ENCODE measurements around the gene FOXF1. TPM values are rescaled to one million over a fixed set of nuclear protein-coding genes. Genes with fewer than 3 reads are reported as not detected.

FOXF1 gene
- not detected for total RNA-seq

DNA sequence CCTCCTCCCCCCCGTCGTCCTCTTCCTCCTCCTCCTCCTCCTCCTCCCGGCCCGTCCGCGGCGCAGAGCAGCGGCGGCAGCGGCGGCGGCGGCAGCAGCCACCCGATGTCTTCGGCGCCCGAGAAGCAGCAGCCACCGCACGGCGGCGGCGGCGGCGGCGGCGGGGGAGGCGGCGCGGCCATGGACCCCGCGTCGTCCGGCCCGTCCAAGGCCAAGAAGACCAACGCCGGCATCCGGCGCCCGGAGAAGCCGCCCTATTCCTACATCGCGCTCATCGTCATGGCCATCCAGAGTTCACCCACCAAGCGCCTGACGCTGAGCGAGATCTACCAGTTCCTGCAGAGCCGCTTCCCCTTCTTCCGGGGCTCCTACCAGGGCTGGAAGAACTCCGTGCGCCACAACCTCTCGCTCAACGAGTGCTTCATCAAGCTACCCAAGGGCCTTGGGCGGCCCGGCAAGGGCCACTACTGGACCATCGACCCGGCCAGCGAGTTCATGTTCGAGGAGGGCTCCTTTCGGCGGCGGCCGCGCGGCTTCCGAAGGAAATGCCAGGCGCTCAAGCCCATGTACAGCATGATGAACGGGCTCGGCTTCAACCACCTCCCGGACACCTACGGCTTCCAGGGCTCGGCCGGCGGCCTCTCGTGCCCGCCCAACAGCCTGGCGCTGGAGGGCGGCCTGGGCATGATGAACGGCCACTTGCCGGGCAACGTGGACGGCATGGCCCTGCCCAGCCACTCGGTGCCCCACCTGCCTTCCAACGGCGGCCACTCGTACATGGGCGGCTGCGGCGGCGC is at the start of gene FOXF1:
Gene FOXF1 (plus strand): TSS at position 63 of the 797 bp plus-strand sequence. CDS start 43 bp downstream, at position 106.
- ChIA-PET CTCF (no interaction called here), POLR2A (no interaction called here)

DNA sequence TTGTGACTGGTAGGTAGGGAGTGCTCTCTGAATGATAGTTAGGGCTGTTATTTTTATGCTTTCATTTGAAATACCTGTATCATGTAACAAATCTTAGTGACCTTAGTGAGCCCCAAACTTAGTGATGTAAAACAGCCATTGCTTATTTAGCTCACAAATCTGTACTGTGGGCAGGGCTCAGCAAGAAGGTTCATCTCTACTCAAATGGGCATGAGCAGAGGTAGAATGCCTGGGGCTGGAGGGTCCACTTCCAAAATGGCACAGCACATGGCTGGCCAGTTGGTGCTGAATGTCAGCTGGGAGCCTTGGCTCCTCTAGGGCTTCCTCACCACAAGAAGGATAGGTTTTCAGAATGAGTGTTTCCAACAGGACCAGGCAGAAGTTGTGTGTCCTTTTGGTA is 49.3 kb upstream of the FOXF1 start:
- ChIA-PET POLR2A (no interaction called here), CTCF (no interaction called here)

DNA sequence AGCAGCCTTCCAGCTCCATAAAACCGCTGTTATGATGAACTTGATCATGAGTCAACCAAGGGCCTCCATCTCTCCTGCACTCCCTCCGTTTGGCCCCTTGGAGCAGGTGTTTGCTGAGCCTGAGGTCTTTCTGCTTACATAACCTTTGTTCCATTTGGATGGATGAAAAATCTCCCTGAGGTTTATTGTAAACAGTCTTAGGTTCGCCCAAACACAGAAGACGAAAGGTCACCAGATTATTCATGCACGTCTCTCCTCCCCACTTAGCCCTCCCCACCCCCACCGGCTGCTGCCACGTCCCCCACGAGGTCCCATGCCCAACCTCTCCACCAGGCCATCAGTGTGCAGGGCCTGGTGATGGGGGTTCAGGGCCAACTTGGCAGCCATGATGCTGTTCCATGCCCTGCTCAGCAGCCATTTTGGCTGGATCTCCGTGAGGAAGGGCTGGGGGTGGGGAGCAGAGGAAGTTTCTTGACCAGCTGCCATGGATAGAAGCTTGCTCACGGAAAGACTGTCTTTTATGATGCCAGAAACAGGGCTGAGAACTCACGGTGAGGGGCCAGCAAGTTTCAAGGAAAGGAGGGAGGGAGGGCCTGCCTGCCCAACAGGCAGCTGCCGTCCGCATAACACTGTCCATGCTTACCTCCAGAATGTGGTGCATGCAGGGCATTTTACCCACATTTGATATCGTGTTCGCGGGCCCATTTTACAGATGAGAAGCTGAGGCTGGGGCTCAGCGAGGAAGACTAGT is 47.8 kb upstream of the FOXF1 start:
- ChIA-PET CTCF (interaction anchor here (0.6 kb wide), 1 partner anchor 1313 kb away, joined by 3 read pairs; no protein-coding TSS in a partner anchor), POLR2A (no interaction called here)

DNA sequence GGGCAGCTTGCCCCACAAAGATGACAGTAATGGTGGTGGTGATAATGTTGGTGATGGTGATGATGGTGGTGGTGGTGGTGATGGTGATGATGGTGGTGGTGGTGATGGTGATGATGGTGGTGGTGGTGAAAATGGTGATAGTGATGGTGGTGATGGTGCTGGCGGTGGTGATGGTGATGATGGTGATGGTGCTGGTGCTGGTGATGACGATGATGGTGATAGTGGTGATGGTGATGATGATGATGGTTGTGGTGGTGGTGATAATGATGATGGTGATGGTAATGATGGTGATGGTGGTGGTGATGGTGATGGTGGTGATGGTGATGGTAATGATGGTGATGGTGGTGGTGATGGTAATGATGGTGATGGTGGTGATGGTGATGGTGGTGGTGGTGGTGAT is 46.3 kb upstream of the FOXF1 start:
- ChIA-PET CTCF (no interaction called here), POLR2A (no interaction called here)

DNA sequence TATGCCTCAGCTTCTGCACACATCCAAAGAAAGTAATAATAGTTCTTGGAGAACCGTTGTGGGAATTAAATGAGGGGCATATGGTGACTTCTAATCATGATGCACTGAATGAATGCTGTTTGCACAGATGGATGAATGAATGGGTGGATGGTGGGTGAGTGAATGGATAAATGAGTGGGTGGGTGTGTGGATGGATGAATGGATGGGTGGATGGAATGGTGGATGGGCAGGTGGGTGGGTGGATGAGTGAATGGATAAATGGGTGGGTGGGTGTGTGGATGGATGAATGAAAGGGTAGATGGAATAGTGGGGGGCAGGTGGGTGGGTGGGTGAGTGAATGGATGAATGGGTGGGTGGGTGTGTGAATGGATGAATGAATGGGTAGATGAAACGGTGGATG is 44.9 kb upstream of the FOXF1 start:
- ChIA-PET CTCF (no interaction called here), POLR2A (no interaction called here)

DNA sequence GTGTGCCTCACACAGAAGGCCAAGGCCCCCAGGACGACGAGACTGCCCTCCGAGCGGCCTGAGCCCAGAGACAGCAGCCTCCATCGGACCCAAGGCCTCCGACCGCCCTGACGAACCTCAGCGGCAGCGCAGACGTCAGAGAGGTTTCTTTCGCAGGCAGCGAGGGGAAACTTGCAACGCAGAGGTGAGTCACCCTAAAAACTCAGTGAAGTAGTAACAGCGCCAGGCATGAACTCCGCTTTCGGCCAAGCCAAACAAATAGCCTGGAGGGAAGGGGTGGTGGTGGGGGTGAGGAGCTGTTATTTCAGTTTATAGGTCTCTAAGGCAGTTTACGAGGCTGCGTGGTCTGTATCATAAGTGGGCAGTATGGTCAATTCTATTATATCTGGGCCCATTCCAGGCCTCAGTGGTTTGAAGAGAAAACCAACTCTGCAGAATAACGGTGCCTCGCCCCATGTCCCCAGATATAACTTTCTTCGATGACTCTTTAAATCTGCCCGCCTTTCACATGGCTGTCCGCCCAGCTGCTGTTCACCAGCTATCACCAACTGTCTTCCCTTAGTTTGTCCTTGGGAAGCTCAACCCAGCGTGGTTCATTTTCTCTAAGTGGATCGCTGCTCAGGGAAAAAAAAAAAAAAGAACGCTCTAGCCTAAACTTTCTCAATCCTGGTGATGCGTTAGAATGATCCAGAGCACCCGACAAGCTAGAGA is 43.5 kb upstream of the FOXF1 start:
- POLR2A ChIA-PET: no interaction called here
- CTCF ChIA-PET: no interaction called here

DNA sequence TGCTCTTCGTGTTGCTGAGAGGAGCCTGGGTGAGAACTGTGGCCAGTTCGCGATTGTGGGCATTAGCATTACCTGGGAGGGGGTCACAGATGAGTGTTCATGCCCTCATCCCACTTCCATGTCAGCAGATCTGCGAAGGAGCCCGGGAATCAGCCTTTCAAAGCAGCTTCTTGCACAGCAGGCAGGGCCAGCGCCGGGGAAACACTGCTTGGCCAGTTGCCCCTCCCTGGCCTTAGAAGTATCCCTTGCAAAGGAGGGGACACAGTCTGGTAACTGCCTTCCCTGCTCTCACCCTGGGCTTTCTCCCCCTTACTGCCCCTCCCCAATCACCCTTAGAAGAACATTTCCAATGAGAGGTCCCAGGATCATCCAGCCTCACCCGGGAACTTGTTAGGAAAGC is 42.8 kb upstream of the FOXF1 start:
- CTCF ChIA-PET: no interaction called here
- POLR2A ChIA-PET: no interaction called here

DNA sequence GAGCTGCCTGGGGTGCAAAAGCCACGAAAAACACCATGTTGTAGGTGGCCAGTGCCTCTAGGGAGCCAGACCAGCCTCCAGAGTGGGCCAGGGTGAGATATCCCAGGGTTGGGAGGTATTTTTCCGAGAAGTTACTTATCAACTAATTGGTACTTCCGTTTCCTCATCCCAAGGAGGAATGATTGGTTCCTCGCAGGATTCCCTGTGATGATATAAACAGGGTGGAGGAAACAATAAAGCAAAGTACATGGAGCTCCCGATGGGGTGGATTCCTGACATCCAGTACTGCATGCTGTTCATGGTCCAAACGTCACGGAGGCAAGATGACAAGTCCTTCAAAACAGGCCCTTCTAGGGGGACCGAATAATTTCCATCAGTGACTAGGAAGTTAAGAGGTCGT is 39.4 kb upstream of the FOXF1 start:
- POLR2A ChIA-PET: no interaction called here
- CTCF ChIA-PET: no interaction called here

DNA sequence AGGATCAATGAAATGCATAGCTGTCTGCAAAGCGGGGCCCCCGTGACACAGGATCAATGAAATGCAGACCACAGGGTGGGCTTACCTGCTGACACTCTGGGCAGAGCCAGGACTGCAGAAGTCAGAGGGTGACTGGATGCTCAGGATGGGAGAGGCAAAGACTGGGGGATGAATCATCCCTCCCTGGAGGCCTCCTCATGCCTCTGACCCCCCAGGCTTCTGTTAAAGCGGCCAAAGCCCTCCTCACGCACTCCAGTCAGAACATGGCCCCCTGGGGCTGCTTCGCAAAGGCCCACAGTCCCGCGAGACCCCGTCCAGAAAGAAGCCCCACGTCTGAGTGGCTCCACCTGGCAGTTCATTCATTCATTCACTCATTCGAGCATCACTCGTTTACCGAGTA is 38.4 kb upstream of the FOXF1 start:
- ChIA-PET POLR2A (no interaction called here), CTCF (no interaction called here)

DNA sequence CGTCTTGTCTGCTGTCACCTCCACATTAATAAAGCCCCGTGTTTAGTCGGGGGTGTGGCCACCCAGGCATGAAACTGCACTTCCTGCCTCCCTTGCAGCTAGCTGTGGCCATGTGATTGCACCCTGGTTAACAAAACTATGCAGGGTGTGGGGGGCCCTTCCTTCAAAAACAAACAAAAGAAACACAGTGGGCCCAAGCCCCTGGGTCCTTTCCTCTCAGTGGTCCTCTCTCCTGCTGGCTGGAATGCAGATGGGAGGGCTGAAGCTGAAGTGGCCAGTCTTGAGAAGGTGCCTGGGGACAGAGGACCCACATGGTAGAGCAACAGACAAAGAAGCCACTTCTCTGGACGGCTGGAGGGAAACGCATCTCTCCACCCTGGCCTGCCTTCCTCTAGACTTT is 38.0 kb upstream of the FOXF1 start:
- ChIA-PET CTCF (no interaction called here), POLR2A (no interaction called here)

DNA sequence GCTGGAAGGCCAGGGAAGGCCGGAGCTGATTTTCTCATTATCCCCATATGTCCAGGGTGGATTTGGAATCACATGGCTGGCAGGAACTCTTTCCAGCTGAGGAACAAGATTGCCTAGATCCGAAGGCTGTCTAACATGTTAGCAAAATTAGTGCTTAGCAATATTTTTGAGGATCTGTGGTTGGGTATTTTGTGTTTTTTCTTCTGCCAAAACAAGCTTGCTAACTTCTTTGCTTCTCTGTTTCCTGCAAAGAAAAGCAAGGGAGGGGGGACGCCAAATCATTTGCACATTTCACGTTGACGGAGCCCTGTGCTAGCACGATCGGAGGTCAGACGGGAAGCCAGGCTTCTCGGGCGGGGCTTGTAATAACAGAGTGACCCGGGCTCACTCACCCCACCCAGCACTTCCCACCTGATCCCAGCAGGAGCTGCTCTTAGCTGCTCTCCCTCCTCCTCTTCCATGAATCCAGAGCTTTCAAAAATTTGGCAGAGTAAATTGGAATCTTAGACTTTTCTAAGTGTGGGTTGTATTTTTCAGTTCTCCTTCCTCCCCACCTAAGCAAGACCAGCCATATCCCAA is 33.3 kb upstream of the FOXF1 start:
- POLR2A ChIA-PET: no interaction called here
- CTCF ChIA-PET: no interaction called here

DNA sequence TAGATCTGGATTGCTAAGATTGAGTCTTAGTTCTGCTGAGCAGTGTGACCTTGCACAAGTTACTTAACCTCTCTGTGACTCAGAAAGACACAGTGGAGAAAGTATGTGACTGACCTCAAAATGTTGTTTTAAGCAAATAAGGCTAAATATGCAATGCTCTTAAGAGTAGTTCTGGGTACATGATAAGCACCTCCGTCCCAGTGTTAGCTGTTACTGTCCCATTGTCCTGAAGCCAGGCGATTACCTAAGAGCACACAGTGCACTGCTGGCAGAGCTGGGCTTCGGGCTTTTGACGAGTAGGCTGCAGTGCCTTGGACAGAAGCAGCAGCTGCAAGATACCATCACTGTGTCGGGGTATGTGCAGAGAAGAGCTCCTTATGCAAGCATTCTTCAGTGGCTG is 32.7 kb upstream of the FOXF1 start:
- CTCF ChIA-PET: no interaction called here

DNA sequence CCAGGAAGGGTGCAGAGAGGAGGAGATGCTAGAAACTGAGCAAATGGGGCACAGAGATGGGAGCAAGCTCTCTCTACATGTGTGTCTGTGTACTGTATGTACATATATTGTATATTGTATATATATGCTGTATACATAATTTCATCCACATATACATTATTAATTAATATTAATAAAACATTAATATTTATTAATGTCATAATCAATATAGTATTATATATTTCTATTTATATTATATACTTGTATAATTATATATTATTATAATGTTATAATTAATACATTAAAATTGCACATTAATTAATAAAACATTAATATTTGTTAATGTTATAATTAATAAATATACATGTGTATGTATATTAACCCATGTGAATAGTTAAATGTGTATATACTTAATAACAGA is 31.5 kb upstream of the FOXF1 start:
- ChIA-PET POLR2A (no interaction called here), CTCF (no interaction called here)

More for the DNA sequence above, 32.7 kb upstream of the FOXF1 start:
- POLR2A ChIA-PET: no interaction called here

DNA sequence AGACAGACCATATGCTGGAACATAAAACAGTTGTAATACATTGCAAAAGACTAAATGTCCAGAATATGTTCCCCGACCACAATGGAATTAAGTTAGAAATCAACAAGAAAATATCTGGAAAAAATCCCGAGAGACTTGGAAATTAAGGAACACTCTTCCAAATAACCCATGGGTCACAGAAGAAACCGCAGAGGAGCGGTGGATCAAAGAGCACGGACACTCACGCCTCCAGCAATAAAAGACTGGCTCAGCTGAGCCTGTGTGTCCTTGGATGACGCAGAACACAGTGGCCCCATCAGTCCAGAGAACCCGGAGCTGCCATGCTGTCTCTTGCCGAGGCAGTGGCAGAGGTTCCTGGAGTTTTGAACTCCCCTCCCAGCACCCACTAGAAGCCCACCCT is 30.9 kb upstream of the FOXF1 start:
- POLR2A ChIA-PET: no interaction called here

DNA sequence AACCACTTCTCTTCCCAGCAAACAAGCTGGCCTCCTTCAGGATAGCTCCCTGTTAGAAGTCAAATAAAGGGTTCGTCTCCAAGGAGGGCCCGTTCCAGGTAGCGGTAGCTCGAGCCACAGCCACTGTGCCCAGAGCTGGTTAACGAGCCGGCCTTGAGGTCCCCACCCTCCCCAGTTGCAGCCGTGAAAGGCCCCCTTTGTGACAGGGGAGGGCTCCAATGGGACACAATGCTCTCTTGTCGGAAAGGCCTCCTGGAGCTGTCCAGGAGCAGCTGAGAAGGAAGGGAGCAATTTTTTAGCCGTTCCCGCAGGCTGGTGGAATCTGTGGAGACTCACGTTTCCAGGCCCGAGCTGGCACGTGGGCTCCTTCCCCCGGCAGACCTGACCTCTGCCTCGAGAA is 29.9 kb upstream of the FOXF1 start:
- ChIA-PET CTCF (no interaction called here), POLR2A (no interaction called here)

More for the DNA sequence above, 30.9 kb upstream of the FOXF1 start:
- CTCF ChIA-PET: no interaction called here

DNA sequence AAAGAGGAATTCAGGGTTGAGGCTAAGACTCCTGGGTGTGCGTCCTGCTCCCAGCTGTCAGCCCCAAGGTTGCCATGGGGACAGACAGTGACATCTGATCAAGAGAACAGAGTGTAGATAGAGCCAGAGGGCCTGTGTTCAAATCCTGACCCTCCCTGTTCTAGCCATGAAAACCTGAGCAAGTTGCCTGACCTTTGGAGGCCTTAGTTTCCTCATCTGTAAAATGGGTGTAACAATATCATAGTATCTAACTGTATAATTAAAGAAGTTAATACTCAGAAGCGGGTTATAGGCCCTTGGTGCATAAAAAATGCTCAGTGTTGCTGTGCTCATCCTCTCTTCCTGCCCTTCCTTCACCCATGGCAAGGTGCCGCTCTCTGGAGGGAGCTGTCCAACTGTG is 28.7 kb upstream of the FOXF1 start:
- ChIA-PET CTCF (no interaction called here), POLR2A (no interaction called here)

DNA sequence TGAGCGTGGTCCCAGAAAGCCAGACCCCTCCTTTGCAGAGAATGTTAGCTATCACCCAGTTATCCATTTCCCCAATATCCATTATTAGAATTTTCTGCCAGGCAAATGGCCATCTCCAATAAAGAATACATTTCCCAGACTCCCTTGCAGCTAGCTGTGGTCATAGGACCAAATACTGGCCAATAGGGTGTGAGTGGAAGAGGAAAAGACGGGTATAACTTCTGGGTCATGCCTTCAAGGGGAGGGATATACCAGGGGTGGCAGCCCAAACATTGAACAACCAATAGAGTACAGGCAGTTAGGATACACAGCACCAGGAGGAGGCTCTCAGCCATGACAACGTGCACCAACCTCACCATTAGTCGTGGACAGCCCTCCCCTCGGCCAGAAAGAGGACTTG is 26.1 kb upstream of the FOXF1 start:
- CTCF ChIA-PET: no interaction called here

DNA sequence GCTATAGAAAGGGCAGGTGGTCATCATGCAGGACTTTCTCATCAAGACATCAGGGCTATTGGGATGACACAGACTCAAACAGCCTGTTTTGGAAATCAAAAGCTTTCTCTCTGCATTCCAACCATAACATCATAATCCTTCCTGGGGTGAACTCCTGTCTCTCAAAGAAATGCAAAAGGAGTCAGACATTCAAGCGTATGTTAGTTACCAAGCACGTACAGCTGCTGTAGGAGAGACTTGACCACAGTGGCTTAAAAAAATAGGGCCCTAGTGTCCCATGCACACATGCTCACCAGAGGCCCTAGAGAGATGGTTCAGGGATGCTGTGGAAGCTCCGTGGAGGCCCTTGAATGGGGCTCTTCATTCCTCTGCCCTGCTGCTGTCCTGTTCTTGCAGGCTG is 24.6 kb upstream of the FOXF1 start:
- ChIA-PET CTCF (no interaction called here), POLR2A (no interaction called here)

More for the DNA sequence above, 26.1 kb upstream of the FOXF1 start:
- POLR2A ChIA-PET: no interaction called here

DNA sequence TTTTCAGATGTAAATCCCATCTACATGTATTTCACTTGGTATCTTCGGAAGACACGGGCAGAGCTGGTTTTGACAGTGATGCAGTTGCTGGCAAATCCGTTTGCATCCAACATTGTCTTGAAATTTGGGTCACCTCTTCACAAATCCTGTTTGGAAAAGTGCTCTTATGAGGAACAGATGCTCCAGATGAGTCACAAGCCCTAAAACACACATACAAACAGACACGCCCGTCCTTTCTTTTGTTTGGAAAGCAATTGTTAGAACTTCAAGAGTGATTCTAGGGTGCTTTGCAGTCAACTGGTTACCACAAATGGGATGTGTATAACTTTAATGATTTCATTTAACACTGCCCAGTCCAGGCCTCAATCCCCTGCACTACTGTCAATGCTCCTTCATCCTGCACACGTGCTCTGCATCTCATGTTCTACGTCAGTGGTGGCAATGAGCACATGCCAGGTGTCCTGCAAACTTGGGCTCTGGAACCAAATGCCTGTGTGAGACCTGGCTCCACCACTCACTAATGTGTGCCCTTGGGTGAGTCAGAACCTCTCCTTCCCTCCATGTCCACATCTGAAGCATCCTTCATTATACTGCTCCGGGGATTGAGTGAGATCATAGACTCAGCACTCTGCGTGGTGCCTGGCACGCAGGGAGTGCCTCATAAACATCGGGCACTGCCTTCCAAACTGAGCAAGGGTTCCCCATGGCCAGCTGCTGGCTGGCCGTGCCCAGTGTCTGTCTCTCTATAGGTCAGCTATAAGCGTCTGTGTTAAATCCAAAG is 19.3 kb upstream of the FOXF1 start:
- CTCF ChIA-PET: no interaction called here
- POLR2A ChIA-PET: no interaction called here

DNA sequence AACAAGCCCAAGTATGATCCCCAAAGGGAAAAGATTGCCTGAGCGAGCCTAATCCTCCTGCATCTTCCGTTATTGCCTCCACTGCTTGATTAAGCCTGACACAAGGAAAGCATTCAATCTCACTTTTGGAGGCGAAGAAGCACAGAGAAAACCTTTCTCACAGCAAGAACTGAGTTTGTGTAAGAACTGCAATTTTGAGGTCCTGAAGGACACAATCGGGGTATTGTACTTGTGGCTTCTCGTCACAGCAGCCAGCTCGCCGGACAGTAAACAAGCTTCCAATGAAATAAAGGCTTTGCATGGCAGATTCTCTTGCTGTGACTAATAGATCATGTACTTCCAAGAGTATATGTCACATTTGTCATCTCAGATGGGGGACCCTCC is 18.7 kb upstream of the FOXF1 start:
- ChIA-PET CTCF (no interaction called here), POLR2A (no interaction called here)
